HG02678 (cell line): Measurements from ENCODE around the gene NRG3.

Experiments used
- ATAC-seq: cut with Tn5 transposase; IDR thresholded peaks from one replicate; pipeline ENCODE4 v1.9.1; 2021; ENCODE audit warnings: mild to moderate bottlenecking, moderate library complexity; ENCODE audit not compliant: unreplicated experiment

The NRG3 gene

GRCh38 chr10:82084496-82084895 lies 209.5 kb downstream of the NRG3 start:
- ATAC-seq = no peak

GRCh38 chr10:82084904-82085303 lies 209.9 kb downstream of the NRG3 start:
- no peak for ATAC-seq

- ATAC-seq = no peak
These were observed 214.3 kb downstream of the NRG3 start for GRCh38 chr10:82089327-82089726.

GRCh38 chr10:82091413-82091812 lies 216.4 kb downstream of the NRG3 start:
- no peak for ATAC-seq

GRCh38 chr10:82092111-82092510 lies 217.1 kb downstream of the NRG3 start:
- no peak for ATAC-seq

- ATAC-seq = no peak
These were observed 249.7 kb downstream of the NRG3 start for GRCh38 chr10:82124713-82125112.

GRCh38 chr10:82128527-82128926 lies 253.5 kb downstream of the NRG3 start:
- no peak for ATAC-seq

GRCh38 chr10:82136103-82136502 lies 261.1 kb downstream of the NRG3 start:
- no peak for ATAC-seq

GRCh38 chr10:82144153-82144552 lies 269.2 kb downstream of the NRG3 start:
- ATAC-seq = no peak

- ATAC-seq = no peak
These were observed 273.8 kb downstream of the NRG3 start for GRCh38 chr10:82148764-82149163.

GRCh38 chr10:82149674-82150073 lies 274.7 kb downstream of the NRG3 start:
- ATAC-seq = no peak

GRCh38 chr10:82150123-82150900 lies 275.3 kb downstream of the NRG3 start:
- no peak for ATAC-seq

GRCh38 chr10:82160307-82160706 lies 285.3 kb downstream of the NRG3 start:
- no peak for ATAC-seq

- no peak for ATAC-seq
These were observed 286.3 kb downstream of the NRG3 start for GRCh38 chr10:82161264-82161663.

- ATAC-seq = no peak
These were observed 287.7 kb downstream of the NRG3 start for GRCh38 chr10:82162549-82163195.

GRCh38 chr10:82171899-82172298 lies 296.9 kb downstream of the NRG3 start:
- ATAC-seq = no peak

- ATAC-seq = no peak
These were observed 301.6 kb downstream of the NRG3 start for GRCh38 chr10:82176587-82176986.

- ATAC-seq = no peak
These were observed 315.7 kb downstream of the NRG3 start for GRCh38 chr10:82190432-82191260.

GRCh38 chr10:82191653-82192052 lies 316.7 kb downstream of the NRG3 start:
- ATAC-seq = no peak

- no peak for ATAC-seq
These were observed 317.7 kb downstream of the NRG3 start for GRCh38 chr10:82192665-82193064.

GRCh38 chr10:82194419-82194818 lies 319.4 kb downstream of the NRG3 start:
- ATAC-seq = no peak

GRCh38 chr10:82206831-82207230 lies 331.8 kb downstream of the NRG3 start:
- no peak for ATAC-seq
